SK-N-SH treated with all-trans-retinoic acid at 6 μM for 48 hours (cell line): Measurements from ENCODE around the gene NHEJ1.

Experiments used
- ATAC-seq: fragments of 200-7000 bp; cut with Tn5 transposase; 3 replicates; pipeline ENCODE4 v1.9.1; 2020; ENCODE audit warnings: mild to moderate bottlenecking, moderate library complexity
- BACH2 ChIP-seq: fragments of 250-450 bp; sonication (Bioruptor Pico); IDR thresholded peaks from 2 replicates; pipeline ENCODE4 v1.9.0; 2021; ENCODE audit warnings: mild to moderate bottlenecking, borderline replicate concordance
- CSDC2 ChIP-seq: fragments of 250-450 bp; sonication (Bioruptor Pico); IDR thresholded peaks from 2 replicates; pipeline ENCODE4 v1.5.0; 2020; ENCODE audit warnings: mild to moderate bottlenecking, moderate library complexity
- ESRRG ChIP-seq: fragments of 250-450 bp; sonication (Bioruptor Pico); IDR thresholded peaks from 2 replicates; pipeline ENCODE4 v1.6.1; 2021; ENCODE audit warnings: mild to moderate bottlenecking
- GLIS3 ChIP-seq: fragments of 250-450 bp; sonication (Bioruptor Pico); IDR thresholded peaks from 2 replicates; pipeline ENCODE4 v1.5.0; 2020; ENCODE audit warnings: mild to moderate bottlenecking, moderate library complexity
- ISL1 ChIP-seq: fragments of 250-450 bp; sonication (Bioruptor Pico); IDR thresholded peaks from 2 replicates; pipeline ENCODE4 v2.1.2; 2022; ENCODE audit warnings: mild to moderate bottlenecking, moderate library complexity
- OSR1 ChIP-seq: fragments of 250-450 bp; sonication (Bioruptor Pico); IDR thresholded peaks from 2 replicates; pipeline ENCODE4 v1.8.0; 2022; ENCODE audit warnings: moderate library complexity, mild to moderate bottlenecking, inconsistent platforms
- PATZ1 ChIP-seq: fragments of 250-450 bp; sonication (Bioruptor Pico); IDR thresholded peaks from 2 replicates; pipeline ENCODE4 v1.8.0; 2020; ENCODE audit warnings: mild to moderate bottlenecking, moderate library complexity, borderline replicate concordance
- PPARA ChIP-seq: fragments of 250-450 bp; sonication (Bioruptor Pico); IDR thresholded peaks from 2 replicates; pipeline ENCODE4 v1.5.0; 2020; ENCODE audit warnings: mild to moderate bottlenecking, borderline replicate concordance
- RARB ChIP-seq: fragments of 250-450 bp; sonication (Bioruptor Pico); IDR thresholded peaks from 2 replicates; pipeline ENCODE4 v1.8.0; 2021; ENCODE audit warnings: mild to moderate bottlenecking, moderate library complexity
- SNAI2 ChIP-seq: fragments of 250-450 bp; sonication (Bioruptor Pico); IDR thresholded peaks from 2 replicates; pipeline ENCODE4 v1.5.0; 2020; ENCODE audit warnings: mild to moderate bottlenecking, moderate library complexity
- TCF4 ChIP-seq: fragments of 250-450 bp; sonication (Bioruptor Pico); IDR thresholded peaks from 2 replicates; pipeline ENCODE4 v1.8.0; 2021; ENCODE audit warnings: mild to moderate bottlenecking, moderate library complexity, borderline replicate concordance
- TOX ChIP-seq: fragments of 250-450 bp; sonication (Bioruptor Pico); IDR thresholded peaks from 2 replicates; pipeline ENCODE4 v1.8.0; 2021; ENCODE audit warnings: mild to moderate bottlenecking, moderate library complexity, borderline replicate concordance
- TSHZ2 ChIP-seq: fragments of 250-450 bp; sonication (Bioruptor Pico); IDR thresholded peaks from 2 replicates; pipeline ENCODE4 v1.5.0; 2020; ENCODE audit warnings: mild to moderate bottlenecking, moderate library complexity
- ZC3H10 ChIP-seq: fragments of 250-450 bp; sonication (Bioruptor Pico); IDR thresholded peaks from 2 replicates; pipeline ENCODE4 v1.5.1; 2021; ENCODE audit warnings: mild to moderate bottlenecking, moderate library complexity
- ZFP3 ChIP-seq: fragments of 250-450 bp; sonication (Bioruptor Pico); IDR thresholded peaks from 2 replicates; pipeline ENCODE4 v1.5.0; 2020; ENCODE audit warnings: mild to moderate bottlenecking, moderate library complexity
- ZFP30 ChIP-seq: fragments of 450-650 bp; formaldehyde crosslinking; IDR thresholded peaks from 2 replicates; pipeline ENCODE4 v1.5.0; 2022; ENCODE audit warnings: mild to moderate bottlenecking, moderate library complexity
- ZNF565 ChIP-seq: fragments of 450-650 bp; formaldehyde crosslinking; conservative IDR thresholded peaks from 2 replicates; pipeline ENCODE4 v1.5.0; 2020; ENCODE audit warnings: low read depth, mild to moderate bottlenecking, moderate library complexity
- ZNF70 ChIP-seq: fragments of 450-650 bp; formaldehyde crosslinking; IDR thresholded peaks from 2 replicates; pipeline ENCODE4 v1.5.0; 2020; ENCODE audit warnings: mild to moderate bottlenecking, moderate library complexity
- ZNF8 ChIP-seq: fragments of 450-650 bp; formaldehyde crosslinking; IDR thresholded peaks from 2 replicates; pipeline ENCODE4 v1.5.0; 2020; ENCODE audit warnings: mild to moderate bottlenecking, moderate library complexity
- TF ChIP-seq, protein P1 (sequence below): fragments of 250-450 bp; sonication (Bioruptor Pico); IDR thresholded peaks from 2 replicates; pipeline ENCODE4 v1.5.1; 2021; ENCODE audit warnings: mild to moderate bottlenecking, moderate library complexity
- TF ChIP-seq, protein P2 (sequence below): fragments of 250-450 bp; sonication (Bioruptor Pico); IDR thresholded peaks from 2 replicates; pipeline ENCODE4 v1.8.0; 2021; ENCODE audit warnings: low read depth, mild to moderate bottlenecking, moderate library complexity, borderline replicate concordance

NHEJ1 gene

GRCh38 chr2:219129589-219129988 is 31.0 kb downstream of the NHEJ1 start:
- no peak for TF ChIP-seq ZNF8
- TF ChIP-seq, protein P1, sequence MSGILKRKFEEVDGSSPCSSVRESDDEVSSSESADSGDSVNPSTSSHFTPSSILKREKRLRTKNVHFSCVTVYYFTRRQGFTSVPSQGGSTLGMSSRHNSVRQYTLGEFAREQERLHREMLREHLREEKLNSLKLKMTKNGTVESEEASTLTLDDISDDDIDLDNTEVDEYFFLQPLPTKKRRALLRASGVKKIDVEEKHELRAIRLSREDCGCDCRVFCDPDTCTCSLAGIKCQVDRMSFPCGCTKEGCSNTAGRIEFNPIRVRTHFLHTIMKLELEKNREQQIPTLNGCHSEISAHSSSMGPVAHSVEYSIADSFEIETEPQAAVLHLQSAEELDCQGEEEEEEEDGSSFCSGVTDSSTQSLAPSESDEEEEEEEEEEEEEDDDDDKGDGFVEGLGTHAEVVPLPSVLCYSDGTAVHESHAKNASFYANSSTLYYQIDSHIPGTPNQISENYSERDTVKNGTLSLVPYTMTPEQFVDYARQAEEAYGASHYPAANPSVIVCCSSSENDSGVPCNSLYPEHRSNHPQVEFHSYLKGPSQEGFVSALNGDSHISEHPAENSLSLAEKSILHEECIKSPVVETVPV (CRISPR knock-in tag): no peak
- no peak for TF ChIP-seq GLIS3 (CRISPR knock-in tag)
- no peak for TF ChIP-seq BACH2
- no peak for TF ChIP-seq ISL1 (CRISPR knock-in tag)
- no peak for TF ChIP-seq RARB (CRISPR knock-in tag)
- TF ChIP-seq TOX (CRISPR knock-in tag): no peak
- no peak for TF ChIP-seq OSR1 (CRISPR knock-in tag)
- no peak for TF ChIP-seq TSHZ2 (CRISPR knock-in tag)
- ATAC-seq: no peak

DNA sequence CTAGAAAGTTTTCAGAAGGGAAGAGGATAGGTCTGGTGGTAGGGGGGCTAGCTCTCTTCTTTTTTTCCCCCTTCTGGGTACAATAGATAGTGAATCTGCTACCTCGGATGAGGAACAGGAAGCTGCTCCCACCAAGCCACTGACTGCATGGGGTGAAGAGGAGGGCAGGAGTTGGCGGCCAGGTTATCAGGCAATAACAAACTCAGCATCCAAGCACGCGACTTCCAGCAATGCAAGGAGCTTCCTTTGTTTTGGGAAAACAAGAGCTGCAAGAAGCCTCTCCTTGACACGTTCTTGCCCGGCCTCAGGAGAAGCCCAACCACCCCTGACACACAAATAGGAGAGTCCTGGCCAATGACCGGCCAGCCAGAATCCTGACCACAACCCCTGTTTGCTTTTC is 32.2 kb downstream of the NHEJ1 start:
- ATAC-seq: no peak
- TF ChIP-seq TCF4 (CRISPR knock-in tag): no peak
- TF ChIP-seq CSDC2: no peak
- TF ChIP-seq, protein P1 (CRISPR knock-in tag): no peak
- no peak for TF ChIP-seq OSR1 (CRISPR knock-in tag)
- TF ChIP-seq ZFP3: no peak

DNA sequence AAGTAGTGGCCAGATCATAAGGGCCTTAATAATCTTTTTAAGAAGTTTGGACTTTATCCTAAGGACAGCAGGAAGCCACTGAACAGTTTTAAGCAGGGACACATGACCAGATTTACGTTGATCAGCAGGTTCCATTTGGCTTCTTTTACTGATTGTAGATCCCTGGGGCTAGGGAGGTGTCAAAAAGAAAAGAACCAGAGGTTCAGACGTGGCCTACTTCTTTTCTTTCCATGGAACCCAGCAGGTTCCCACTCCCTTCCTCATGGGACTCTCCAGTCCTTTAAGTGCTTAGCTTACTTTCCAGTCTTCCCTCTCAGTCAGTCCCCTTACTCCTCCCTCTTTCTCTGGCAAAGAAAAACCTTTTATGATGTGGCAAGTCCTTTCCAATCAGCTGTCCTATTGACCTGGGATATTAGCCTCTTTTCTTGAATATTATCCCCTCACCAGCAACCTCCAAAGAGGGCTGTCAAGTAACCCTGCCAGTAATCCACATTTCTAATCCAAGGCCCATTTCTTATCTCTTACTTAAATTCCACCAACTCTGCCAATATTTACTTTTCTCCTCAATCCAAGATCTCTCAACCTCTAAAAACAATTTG is 33.5 kb downstream of the NHEJ1 start:
- ATAC-seq: no peak
- TF ChIP-seq BACH2: no peak
- no peak for TF ChIP-seq ZNF565 (CRISPR knock-in tag)
- TF ChIP-seq ZNF8: no peak
- TF ChIP-seq TOX (CRISPR knock-in tag): no peak
- TF ChIP-seq TCF4 (CRISPR knock-in tag): no peak
- no peak for TF ChIP-seq ZC3H10 (CRISPR knock-in tag)
- TF ChIP-seq, protein P2, sequence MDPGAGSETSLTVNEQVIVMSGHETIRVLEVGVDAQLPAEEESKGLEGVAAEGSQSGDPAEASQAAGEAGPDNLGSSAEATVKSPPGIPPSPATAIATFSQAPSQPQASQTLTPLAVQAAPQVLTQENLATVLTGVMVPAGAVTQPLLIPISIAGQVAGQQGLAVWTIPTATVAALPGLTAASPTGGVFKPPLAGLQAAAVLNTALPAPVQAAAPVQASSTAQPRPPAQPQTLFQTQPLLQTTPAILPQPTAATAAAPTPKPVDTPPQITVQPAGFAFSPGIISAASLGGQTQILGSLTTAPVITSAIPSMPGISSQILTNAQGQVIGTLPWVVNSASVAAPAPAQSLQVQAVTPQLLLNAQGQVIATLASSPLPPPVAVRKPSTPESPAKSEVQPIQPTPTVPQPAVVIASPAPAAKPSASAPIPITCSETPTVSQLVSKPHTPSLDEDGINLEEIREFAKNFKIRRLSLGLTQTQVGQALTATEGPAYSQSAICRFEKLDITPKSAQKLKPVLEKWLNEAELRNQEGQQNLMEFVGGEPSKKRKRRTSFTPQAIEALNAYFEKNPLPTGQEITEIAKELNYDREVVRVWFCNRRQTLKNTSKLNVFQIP (CRISPR knock-in tag): no peak
- TF ChIP-seq, protein P1 (CRISPR knock-in tag): no peak
- no peak for TF ChIP-seq CSDC2
- no peak for TF ChIP-seq ESRRG (CRISPR knock-in tag)
- no peak for TF ChIP-seq SNAI2 (CRISPR knock-in tag)
- TF ChIP-seq PATZ1 (CRISPR knock-in tag): no peak
- no peak for TF ChIP-seq PPARA (CRISPR knock-in tag)
- TF ChIP-seq RARB (CRISPR knock-in tag): no peak
- no peak for TF ChIP-seq GLIS3 (CRISPR knock-in tag)
- TF ChIP-seq ZNF70: no peak
- TF ChIP-seq ZFP30 (CRISPR knock-in tag): no peak
- no peak for TF ChIP-seq TSHZ2 (CRISPR knock-in tag)
